ENCODE results near the gene GNPDA2. TPM values are rescaled to one million over a fixed set of nuclear protein-coding genes. Genes with fewer than 3 reads are reported as not detected.

GNPDA2 gene
- total and polyA plus RNA-seq, 2 of the 4 experiments (the other 2 are of a cell fraction): 11.0 to 13.4 TPM

- H3K9me1 ChIP-seq (ENCODE audit: insufficient read depth, low read length): no peaks in the 10 kb centered on the region
- no peak overlapping the region for H3K4me3 ChIP-seq (ENCODE audit: insufficient read depth, low read depth, low read length)
- H2AK5ac ChIP-seq (ENCODE audit: low read depth, low read length): no peak overlapping the region
- H2AFZ ChIP-seq (replicated peaks; ENCODE audit: low read length, poor library complexity): no peak overlapping the region
- no CpG with 5 or more reads among the region's 1 CpG for WGBS, 2 experiments (ENCODE audit: extremely low coverage in 2 of 2, insufficient read length in 1 of 2)
- H3K4me2 ChIP-seq (ENCODE audit: low read depth, low read length): no peak overlapping the region
- no peak overlapping the region for H2BK5ac ChIP-seq (ENCODE audit: low read depth, low read length, poor library complexity, severe bottlenecking)
- H3K4me1 ChIP-seq (ENCODE audit: control insufficient read depth, insufficient read depth, low read length): no peaks in the 10 kb centered on the region
- ChIA-PET POLR2A (ENCODE audit: unreplicated experiment) (no interaction called here), CTCF (no interaction called here)
- H3K14ac ChIP-seq (replicated peaks; ENCODE audit: low read depth, low read length): no peak overlapping the region
- no peak overlapping the region for H2BK20ac ChIP-seq (ENCODE audit: low read depth, low read length)
- ATAC-seq (ENCODE audit: low read depth) (no peak), DNase-seq (no peak)
- H4K5ac ChIP-seq (ENCODE audit: low read depth, low read length): no peak overlapping the region
- no peak overlapping the region for H3K27ac ChIP-seq (ENCODE audit: insufficient read depth, low read length)
- no peak overlapping the region for H2AK9ac ChIP-seq (replicated peaks; ENCODE audit: low read depth, low read length, poor library complexity)
- intact Hi-C loops (cut with micrococcal nuclease) (no loop called here), in situ Hi-C loops (cut with MboI; ENCODE audit: low sequenced_read_pairs) (no loop called here), dilution Hi-C loops (cut with HindIII; ENCODE audit: low sequenced_read_pairs, unreplicated experiment) (no loop called here)
- H3K36me3 ChIP-seq (ENCODE audit: control insufficient read depth, insufficient read depth, low read length): no peaks in the 10 kb centered on the region
- H3K23ac ChIP-seq (ENCODE audit: low read depth, low read length): no peak overlapping the region
- no peaks in the 10 kb centered on the region for H3K27me3 ChIP-seq (ENCODE audit: control insufficient read depth, insufficient read depth, low read length)
- BruUV-seq (replicated peaks): no TSS peak
- H3K4ac ChIP-seq (ENCODE audit: low read depth, low read length): no peak overlapping the region
- no peak overlapping the region for H4K91ac ChIP-seq (ENCODE audit: insufficient read depth, low read depth, low read length)
- H3K9ac ChIP-seq (ENCODE audit: low read depth, low read length): no peak overlapping the region
- H3K79me1 ChIP-seq (ENCODE audit: low read depth in 1 of 2, low read length in 2 of 2): no peaks in the 10 kb centered on the region
- H2BK15ac ChIP-seq (ENCODE audit: low read depth, low read length): no peak overlapping the region
- no peak overlapping the region for H2BK120ac ChIP-seq (ENCODE audit: low read depth, low read length)
- no peak overlapping the region for H3K18ac ChIP-seq (ENCODE audit: low read depth, low read length)
- no peak overlapping the region for H3K56ac ChIP-seq (ENCODE audit: extremely low read depth, insufficient read depth, low read length)
- no peaks in the 10 kb centered on the region for H3K9me3 ChIP-seq (ENCODE audit: control insufficient read depth, insufficient read depth, low read length)
- no peak for TF ChIP-seq RFX5 (IDR thresholded peaks at IDR 0.05; ENCODE audit: low read depth, low read length)
- no peak for TF ChIP-seq RAD21 (IDR thresholded peaks at IDR 0.05; ENCODE audit: low read length)
- no peak for TF ChIP-seq ELK1 (IDR thresholded peaks at IDR 0.05; ENCODE audit: borderline replicate concordance, low read depth, low read length)
- TF ChIP-seq MXI1 (IDR thresholded peaks at IDR 0.05; ENCODE audit: borderline replicate concordance, low read depth, low read length): no peak
- no peak for TF ChIP-seq BHLHE40 (IDR thresholded peaks at IDR 0.05; ENCODE audit: low read depth, low read length)
- no peak for TF ChIP-seq MAFK (IDR thresholded peaks at IDR 0.05; ENCODE audit: low read depth, low read length)
- H4K8ac ChIP-seq (ENCODE audit: low read depth in 2 of 2, low read length in 2 of 2): no peak overlapping the region
- H4K20me1 ChIP-seq (ENCODE audit: insufficient read depth, low read length): no peaks in the 10 kb centered on the region
Measured at GRCh38 chr4:44661940-44662622, 64.3 kb downstream of the GNPDA2 start.
